KMS-11 (cell line): Measurements from ENCODE around the gene ACTL10.

ENCODE experiments used
- H2AFZ ChIP-seq: fragments of 200-600 bp; sonication (generic); 2 replicates; pipeline ENCODE4 v1.6.1; 2016; ENCODE audit warnings: antibody characterized with exemption, mixed run types, low read depth
- H3K27ac ChIP-seq: fragments of 200-600 bp; sonication (generic); 2 replicates; pipeline ENCODE4 v1.6.1; 2016; ENCODE audit warnings: mild to moderate bottlenecking, mixed run types
- H3K27me3 ChIP-seq: fragments of 200-600 bp; sonication (generic); 2 replicates; pipeline ENCODE4 v1.6.1; 2017; ENCODE audit warnings: mild to moderate bottlenecking, low read depth, mixed run types, moderate library complexity; ENCODE audit not compliant: insufficient read depth
- H3K36me3 ChIP-seq: fragments of 200-600 bp; sonication (generic); 2 replicates; pipeline ENCODE4 v1.6.1; 2017; ENCODE audit warnings: mild to moderate bottlenecking, mixed run types; ENCODE audit not compliant: insufficient read depth
- H3K4me1 ChIP-seq: fragments of 200-600 bp; sonication (generic); 2 replicates; pipeline ENCODE4 v1.6.1; 2016; ENCODE audit warnings: mild to moderate bottlenecking, low read depth, mixed run types; ENCODE audit not compliant: poor library complexity, severe bottlenecking
- H3K4me2 ChIP-seq: fragments of 200-600 bp; sonication (generic); 2 replicates; pipeline ENCODE4 v1.7.0; 2016; ENCODE audit warnings: mild to moderate bottlenecking, mixed run types
- H3K4me3 ChIP-seq: fragments of 200-600 bp; sonication (generic); IDR thresholded peaks from 2 replicates; pipeline ENCODE4 v1.6.1; 2017; ENCODE audit warnings: low read depth, low read length, mixed read lengths; ENCODE audit not compliant: insufficient read depth
- H3K79me2 ChIP-seq: fragments of 200-600 bp; sonication (generic); 2 replicates; pipeline ENCODE4 v1.6.1; 2016; ENCODE audit warnings: low read depth, mixed run types; ENCODE audit not compliant: insufficient read depth
- H3K9ac ChIP-seq: fragments of 200-600 bp; sonication (generic); 2 replicates; pipeline ENCODE4 v1.6.1; 2016; ENCODE audit warnings: mild to moderate bottlenecking, mixed run types
- H4K20me1 ChIP-seq: fragments of 200-600 bp; sonication (generic); 2 replicates; pipeline ENCODE4 v1.6.1; 2016; ENCODE audit warnings: mild to moderate bottlenecking, mixed run types; ENCODE audit not compliant: insufficient read depth
- CTCF ChIP-seq: fragments of 200-600 bp; sonication (generic); conservative IDR thresholded peaks from 2 replicates; pipeline ENCODE4 v1.6.1; 2017; ENCODE audit warnings: low read depth, mild to moderate bottlenecking, antibody characterized with exemption, low read length, moderate library complexity, mixed read lengths

Gene ACTL10

GRCh38 chr20:33664085-33664761 is 2.5 kb upstream of the ACTL10 start:
- Histone ChIP-seq H4K20me1 (no peaks in the 10 kb centered on the region), H3K4me3 (no peak overlapping the region), H3K27me3 (no peaks in the 10 kb centered on the region), H3K4me1 (peaks cover 51% of the 10 kb centered on the region), H3K36me3 (no peaks in the 10 kb centered on the region), H2AFZ (peak overlapping the region; percentile 56), H3K27ac (peak overlapping the region; percentile 42), H3K9ac (peak overlapping the region; percentile 44; the same call in 1 of the 2 replicates), H3K79me2 (peaks cover 9% of the 10 kb centered on the region; the same call in 1 of the 2 replicates), H3K4me2 (peak overlapping the region; percentile 96)
- TF ChIP-seq CTCF = no peak

- H4K20me1 ChIP-seq = no peaks in the 10 kb centered on the region
- no peak overlapping the region for H2AFZ ChIP-seq
- peak overlapping the region; percentile 96 for H3K4me2 ChIP-seq
- H3K36me3 ChIP-seq = no peaks in the 10 kb centered on the region
- H3K27ac ChIP-seq = peak overlapping the region; percentile 42; the same call in 1 of the 2 replicates
- no peak overlapping the region for H3K9ac ChIP-seq
- no peak for TF ChIP-seq CTCF
- peaks cover 57% of the 10 kb centered on the region for H3K4me1 ChIP-seq
- H3K79me2 ChIP-seq = peaks cover 9% of the 10 kb centered on the region; the same call in 1 of the 2 replicates
- H3K27me3 ChIP-seq = no peaks in the 10 kb centered on the region
- no peak overlapping the region for H3K4me3 ChIP-seq
These were observed 2.0 kb upstream of the ACTL10 start for GRCh38 chr20:33664762-33665144.

- H4K20me1 ChIP-seq = no peaks in the 10 kb centered on the region
- H3K27ac ChIP-seq = peak overlapping the region; percentile 74
- H3K79me2 ChIP-seq = peaks cover 22% of the 10 kb centered on the region
- H3K4me3 ChIP-seq = no peak overlapping the region
- H3K4me2 ChIP-seq = peak overlapping the region; percentile 67
- TF ChIP-seq CTCF = no peak
- peaks cover 73% of the 10 kb centered on the region for H3K4me1 ChIP-seq
- H3K9ac ChIP-seq = peak overlapping the region; percentile 75
- H3K36me3 ChIP-seq = no peaks in the 10 kb centered on the region
- peak overlapping the region; percentile 52 for H2AFZ ChIP-seq
- no peaks in the 10 kb centered on the region for H3K27me3 ChIP-seq
These were observed 517 bp downstream of the ACTL10 start for GRCh38 chr20:33667245-33667675.

- Histone ChIP-seq H3K9ac (peak overlapping the region; percentile 75), H3K4me3 (no peak overlapping the region)
These were observed 1.1 kb downstream of the ACTL10 start for GRCh38 chr20:33667676-33668465.

More at GRCh38 chr20:33667676-33668465, 1.1 kb downstream of the ACTL10 start:
- Histone ChIP-seq H3K36me3 (no peaks in the 10 kb centered on the region), H3K4me2 (peak overlapping the region; percentile 67), H4K20me1 (no peaks in the 10 kb centered on the region), H3K27me3 (no peaks in the 10 kb centered on the region), H3K4me1 (peaks cover 73% of the 10 kb centered on the region), H2AFZ (peak overlapping the region; percentile 52), H3K79me2 (peaks cover 28% of the 10 kb centered on the region), H3K27ac (peak overlapping the region; percentile 74)
- peak; percentile 92 for TF ChIP-seq CTCF
